H54 (cell line): ENCODE data around the gene STAP2.
"Not testable (repeated sequence)": the region's sequence is repeated elsewhere in the genome, so short reads cannot be mapped to it uniquely, and the experiment has no call there.

Experiments
- DNase-seq: peaks from one replicate; pipeline ENCODE4 v3.0.0; 2011; ENCODE audit warnings: low spot score, mixed read lengths; ENCODE audit not compliant: insufficient read length
- FAIRE-seq: peaks from 3 replicates; lab custom pipeline; 2011; peaks lifted over from hg19 to GRCh38; lab: Jason Lieb, UNC
- POLR2A ChIP-seq: IDR thresholded peaks from 2 replicates; pipeline ENCODE4 v1.6.1; 2011; ENCODE audit warnings: low read depth, mild to moderate bottlenecking, low read length

Gene STAP2

GRCh38 chr19:4298810-4299550 is 39.6 kb downstream of the STAP2 start:
- FAIRE-seq = no peak
- no peak for DNase-seq
- no peak for TF ChIP-seq POLR2A

DNA sequence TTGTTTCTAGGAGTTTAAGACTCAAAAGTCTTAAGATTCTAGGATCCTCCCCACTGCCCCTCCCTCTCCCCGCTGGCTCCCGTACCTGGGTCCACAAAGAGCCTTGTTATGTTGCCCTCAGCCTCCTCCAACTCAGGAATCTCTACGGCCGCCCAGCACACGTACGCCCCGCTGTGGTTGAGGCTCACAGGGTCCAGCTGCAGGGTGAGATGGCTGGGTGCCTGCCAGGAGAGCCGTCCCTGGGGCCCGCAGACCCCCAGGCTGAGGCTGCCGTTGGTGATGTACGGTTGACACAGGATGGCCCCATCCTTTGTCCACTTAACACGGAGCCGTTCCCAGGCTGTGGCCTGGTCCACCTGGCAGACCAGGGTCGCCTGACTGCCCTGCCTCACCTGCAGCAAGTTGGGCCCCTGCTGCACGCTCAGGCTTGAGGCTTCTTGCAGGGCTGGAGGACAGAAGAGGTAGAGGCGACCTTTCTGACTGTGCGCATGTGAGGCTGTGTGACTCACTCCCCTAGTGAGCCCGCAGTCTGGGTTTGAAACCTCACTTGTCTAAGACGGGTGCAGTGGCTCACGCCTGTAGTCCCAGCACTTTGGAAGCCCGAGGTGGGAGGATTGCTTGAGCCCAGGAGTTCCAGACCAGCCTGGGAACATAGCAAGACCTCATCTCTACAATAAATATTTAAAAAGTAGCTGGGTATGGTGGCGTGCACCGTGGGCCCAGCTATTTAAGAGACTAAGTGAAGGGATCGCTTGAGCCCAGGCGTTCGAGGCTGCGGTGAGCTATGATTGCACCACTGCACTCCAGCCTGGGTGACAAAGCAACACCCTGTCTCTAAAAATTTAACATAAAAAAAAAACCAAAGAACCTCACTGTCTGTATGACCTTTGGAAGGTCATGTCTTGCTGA is 40.5 kb downstream of the STAP2 start:
- FAIRE-seq (no peak), DNase-seq (no peak)
- TF ChIP-seq POLR2A = no peak

- no peak for TF ChIP-seq POLR2A
- DNase-seq = no peak
- FAIRE-seq = no peak
Measured at GRCh38 chr19:4295972-4296771, 42.5 kb downstream of the STAP2 start.

- DNase-seq (no peak), FAIRE-seq (no peak)
Measured at GRCh38 chr19:4294389-4294788, 44.2 kb downstream of the STAP2 start.

DNA sequence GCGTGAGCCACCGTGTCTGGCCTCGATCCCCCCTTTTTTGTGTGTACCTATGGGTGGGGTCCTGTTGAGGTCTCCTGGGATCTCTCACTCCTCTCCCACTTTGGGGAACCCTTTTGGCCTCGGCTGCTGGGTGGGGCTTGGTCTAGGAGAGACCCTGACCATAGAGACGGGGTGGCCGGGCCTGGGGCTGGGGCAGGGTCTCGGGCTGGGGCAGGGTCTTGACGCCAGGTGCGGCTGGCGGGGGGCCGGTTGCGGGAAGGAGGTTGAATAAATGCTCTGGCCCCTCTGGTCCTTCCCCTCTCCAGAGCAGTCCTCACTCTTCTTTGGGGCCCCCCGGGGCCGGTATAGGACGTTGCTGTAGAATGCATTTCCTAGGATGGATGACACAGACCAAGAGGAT is 46.1 kb downstream of the STAP2 start:
- TF ChIP-seq POLR2A = no peak
- FAIRE-seq = no peak
- DNase-seq = no peak

More at GRCh38 chr19:4294389-4294788, 44.2 kb downstream of the STAP2 start:
- no peak for TF ChIP-seq POLR2A

- DNase-seq (no peak), FAIRE-seq (no peak)
- TF ChIP-seq POLR2A = no peak
Measured at GRCh38 chr19:4291184-4291732, 47.4 kb downstream of the STAP2 start.

GRCh38 chr19:4288091-4288777 is 50.4 kb downstream of the STAP2 start:
- DNase-seq (peak; percentile 61), FAIRE-seq (no peak)
- no peak for TF ChIP-seq POLR2A

DNA sequence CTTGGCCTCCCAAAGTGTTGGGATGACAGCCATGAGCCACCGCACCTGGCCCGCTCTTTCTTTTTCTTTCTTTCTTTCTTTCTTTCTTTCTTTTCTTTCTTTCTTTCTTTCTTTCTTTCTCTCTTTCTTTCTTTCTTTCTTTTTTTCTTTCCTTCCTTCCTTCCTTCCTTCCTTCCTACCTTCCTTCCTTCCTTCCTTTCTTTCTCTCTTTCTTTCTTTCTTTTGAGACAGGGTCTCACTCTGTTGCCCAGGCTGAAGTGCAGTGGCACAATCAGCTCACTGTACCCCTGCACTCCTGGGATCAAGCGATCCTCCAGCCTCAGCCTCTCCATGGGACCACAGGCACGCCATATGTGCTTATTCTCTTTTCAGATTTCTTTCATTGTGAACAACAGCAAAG is 52.5 kb downstream of the STAP2 start:
- not testable (repeated sequence) for FAIRE-seq, DNase-seq

GRCh38 chr19:4284974-4285373 is 53.7 kb downstream of the STAP2 start:
- no peak for DNase-seq
- no peak for TF ChIP-seq POLR2A
- no peak for FAIRE-seq

GRCh38 chr19:4284176-4284958 is 54.3 kb downstream of the STAP2 start:
- no peak for FAIRE-seq
- no peak for TF ChIP-seq POLR2A
- DNase-seq = peak; percentile 74

GRCh38 chr19:4279530-4280422 is 58.9 kb downstream of the STAP2 start:
- TF ChIP-seq POLR2A = no peak
- FAIRE-seq (no peak), DNase-seq (no peak)

DNA sequence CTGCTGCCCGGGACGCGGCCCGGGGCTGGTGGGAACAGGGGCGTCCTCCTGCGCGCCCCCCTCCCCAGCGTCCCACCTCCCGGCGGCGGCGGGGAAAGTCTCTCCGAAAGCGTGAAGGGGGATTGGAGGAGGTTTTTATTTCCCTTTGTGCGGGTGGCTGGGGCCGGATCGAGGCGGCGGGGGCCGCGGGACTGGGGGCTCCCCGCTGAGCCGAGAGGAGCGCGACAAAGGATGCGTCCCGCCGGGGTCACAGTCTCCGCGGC is 59.4 kb downstream of the STAP2 start:
- FAIRE-seq = no peak
- TF ChIP-seq POLR2A = no peak
- DNase-seq = no peak
